ENCODE data around the gene APBA2.

The APBA2 gene

DNA sequence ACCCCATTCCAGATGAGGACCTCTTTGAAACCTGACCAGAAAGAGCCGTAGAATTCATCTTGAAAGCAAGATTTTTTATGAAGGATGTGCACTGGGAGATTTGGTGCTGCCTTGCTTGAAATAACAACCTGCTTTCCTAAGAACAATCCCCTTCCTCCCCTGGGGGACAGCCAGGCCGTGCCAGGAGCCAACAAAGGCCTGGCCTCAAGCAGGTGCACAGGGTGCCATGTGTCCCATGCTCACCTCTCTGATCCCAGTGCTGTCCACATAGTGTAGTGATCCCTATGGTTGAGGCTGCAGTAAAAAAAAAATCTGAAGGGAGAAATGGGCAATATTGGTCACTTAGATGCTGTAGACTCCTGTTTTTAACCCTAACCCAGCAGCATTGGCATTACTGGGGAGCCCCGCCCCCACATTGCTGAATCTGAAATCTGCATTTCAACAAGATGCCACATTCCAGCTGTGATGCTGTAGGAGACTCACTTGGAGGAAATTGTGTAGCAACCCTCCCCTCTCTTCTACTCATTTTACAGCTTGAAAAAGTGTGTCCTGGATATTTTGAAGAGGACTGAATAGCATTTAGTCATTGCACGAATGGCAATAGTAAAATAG is 171.2 kb downstream of the APBA2 start:
- no peaks in the 10 kb centered on the region; the same call in 1 of the 2 replicates for H3K27me3 ChIP-seq (ENCODE audit: insufficient read depth, low read length)
- no peak overlapping the region for H3K4me3 ChIP-seq (ENCODE audit: low read depth, low read length, poor library complexity, severe bottlenecking)
- no peak overlapping the region for H3K9ac ChIP-seq (ENCODE audit: low read length)
- no peaks in the 10 kb centered on the region for H3F3A ChIP-seq (ENCODE audit: insufficient read depth, low read length)
- no peak overlapping the region for H3K27ac ChIP-seq (ENCODE audit: low read depth, low read length, poor library complexity, severe bottlenecking)
- no peak overlapping the region for H2AFZ ChIP-seq (ENCODE audit: low read length)
- H3K36me3 ChIP-seq (ENCODE audit: insufficient read depth, low read length) = no peaks in the 10 kb centered on the region
- H3K9me3 ChIP-seq (ENCODE audit: low read length) = no peaks in the 10 kb centered on the region
- no peaks in the 10 kb centered on the region for H4K20me1 ChIP-seq (ENCODE audit: insufficient read depth, low read length)
- no peaks in the 10 kb centered on the region for H3K79me2 ChIP-seq (ENCODE audit: insufficient read depth, low read length)
- no peaks in the 10 kb centered on the region for H3K4me1 ChIP-seq (ENCODE audit: insufficient read depth, low read length, severe bottlenecking)
- no peak for TF ChIP-seq EZH2 (IDR thresholded peaks at IDR 0.05; ENCODE audit: borderline replicate concordance, low read length)
- TF ChIP-seq, protein P1, sequence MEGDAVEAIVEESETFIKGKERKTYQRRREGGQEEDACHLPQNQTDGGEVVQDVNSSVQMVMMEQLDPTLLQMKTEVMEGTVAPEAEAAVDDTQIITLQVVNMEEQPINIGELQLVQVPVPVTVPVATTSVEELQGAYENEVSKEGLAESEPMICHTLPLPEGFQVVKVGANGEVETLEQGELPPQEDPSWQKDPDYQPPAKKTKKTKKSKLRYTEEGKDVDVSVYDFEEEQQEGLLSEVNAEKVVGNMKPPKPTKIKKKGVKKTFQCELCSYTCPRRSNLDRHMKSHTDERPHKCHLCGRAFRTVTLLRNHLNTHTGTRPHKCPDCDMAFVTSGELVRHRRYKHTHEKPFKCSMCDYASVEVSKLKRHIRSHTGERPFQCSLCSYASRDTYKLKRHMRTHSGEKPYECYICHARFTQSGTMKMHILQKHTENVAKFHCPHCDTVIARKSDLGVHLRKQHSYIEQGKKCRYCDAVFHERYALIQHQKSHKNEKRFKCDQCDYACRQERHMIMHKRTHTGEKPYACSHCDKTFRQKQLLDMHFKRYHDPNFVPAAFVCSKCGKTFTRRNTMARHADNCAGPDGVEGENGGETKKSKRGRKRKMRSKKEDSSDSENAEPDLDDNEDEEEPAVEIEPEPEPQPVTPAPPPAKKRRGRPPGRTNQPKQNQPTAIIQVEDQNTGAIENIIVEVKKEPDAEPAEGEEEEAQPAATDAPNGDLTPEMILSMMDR (IDR thresholded peaks at IDR 0.05; ENCODE audit: low read length) = no peak
- no peaks in the 10 kb centered on the region for H3K9me2 ChIP-seq (ENCODE audit: low read depth, low read length)
- H3K4me2 ChIP-seq (ENCODE audit: low read length) = no peak overlapping the region

DNA sequence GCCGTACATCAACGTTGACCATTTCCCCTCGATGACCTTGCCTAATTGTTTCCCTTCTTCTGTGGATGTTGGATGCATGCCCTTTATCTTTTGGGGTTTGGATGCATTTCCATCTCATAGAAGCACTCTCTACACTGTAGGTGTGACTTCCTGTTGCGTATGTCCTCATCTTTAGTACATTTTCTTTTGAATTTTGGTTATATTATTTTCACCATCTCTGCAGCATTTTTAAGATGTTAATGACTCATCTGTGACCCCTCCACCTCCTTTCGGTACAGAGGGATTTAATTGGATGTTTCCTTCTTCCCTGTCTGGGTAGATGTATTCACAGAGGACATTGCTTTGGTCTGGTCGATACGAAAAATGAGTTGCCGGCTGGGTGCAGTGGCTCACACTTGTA is 172.1 kb downstream of the APBA2 start:
- H3K4me3 ChIP-seq (ENCODE audit: low read depth, low read length, poor library complexity, severe bottlenecking) = no peak overlapping the region
- H3K9me2 ChIP-seq (ENCODE audit: low read depth, low read length) = no peaks in the 10 kb centered on the region
- no peaks in the 10 kb centered on the region; the same call in 1 of the 2 replicates for H3K27me3 ChIP-seq (ENCODE audit: insufficient read depth, low read length)
- no peak overlapping the region for H3K9ac ChIP-seq (ENCODE audit: low read length)
- H3F3A ChIP-seq (ENCODE audit: insufficient read depth, low read length) = no peaks in the 10 kb centered on the region
- H3K4me2 ChIP-seq (ENCODE audit: low read length) = no peak overlapping the region
- H3K27ac ChIP-seq (ENCODE audit: low read depth, low read length, poor library complexity, severe bottlenecking) = no peak overlapping the region
- TF ChIP-seq, protein P1 (IDR thresholded peaks at IDR 0.05; ENCODE audit: low read length) = no peak
- no peak for TF ChIP-seq EZH2 (IDR thresholded peaks at IDR 0.05; ENCODE audit: borderline replicate concordance, low read length)
- no peaks in the 10 kb centered on the region for H4K20me1 ChIP-seq (ENCODE audit: insufficient read depth, low read length)
- H3K4me1 ChIP-seq (ENCODE audit: insufficient read depth, low read length, severe bottlenecking) = no peaks in the 10 kb centered on the region
- H3K36me3 ChIP-seq (ENCODE audit: insufficient read depth, low read length) = no peaks in the 10 kb centered on the region
- no peaks in the 10 kb centered on the region for H3K79me2 ChIP-seq (ENCODE audit: insufficient read depth, low read length)
- no peaks in the 10 kb centered on the region for H3K9me3 ChIP-seq (ENCODE audit: low read length)
- no peak overlapping the region for H2AFZ ChIP-seq (ENCODE audit: low read length)

DNA sequence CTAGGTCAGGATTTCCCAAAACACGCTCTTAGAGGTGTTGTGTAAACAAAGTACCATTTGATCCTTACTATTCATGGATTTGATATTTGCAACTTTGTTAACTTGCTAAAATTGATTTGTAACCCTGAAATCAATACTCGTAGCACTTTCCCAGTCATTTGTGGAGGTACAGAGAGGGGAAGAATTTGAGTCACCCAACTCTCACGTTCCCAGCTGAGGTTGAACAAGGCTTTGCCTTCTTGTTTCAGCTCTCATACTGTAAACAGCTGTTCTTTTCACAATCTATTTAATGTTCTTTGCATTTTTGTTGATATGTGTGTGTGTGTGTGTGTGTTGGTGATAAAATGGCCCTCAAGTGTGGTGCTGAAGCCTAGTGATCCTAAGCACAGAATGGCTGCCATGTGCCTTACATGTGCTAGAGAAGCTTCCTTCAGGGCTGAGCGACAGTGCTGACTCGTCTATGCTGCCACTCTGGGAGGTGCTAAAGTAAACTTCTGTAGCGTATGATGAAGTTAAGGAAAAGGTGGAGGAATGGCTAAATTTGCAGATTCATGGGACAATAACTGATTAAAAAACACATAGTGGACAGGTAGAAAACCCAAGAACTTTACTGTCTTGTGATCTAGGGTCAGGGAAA is 173.2 kb downstream of the APBA2 start:
- Histone ChIP-seq H3K9me2 (ENCODE audit: low read depth, low read length) (no peaks in the 10 kb centered on the region), H3K27me3 (ENCODE audit: insufficient read depth, low read length) (no peaks in the 10 kb centered on the region; the same call in 1 of the 2 replicates), H3K27ac (ENCODE audit: low read depth, low read length, poor library complexity, severe bottlenecking) (no peak overlapping the region), H2AFZ (ENCODE audit: low read length) (no peak overlapping the region), H4K20me1 (ENCODE audit: insufficient read depth, low read length) (no peaks in the 10 kb centered on the region), H3K9me3 (ENCODE audit: low read length) (no peaks in the 10 kb centered on the region), H3K79me2 (ENCODE audit: insufficient read depth, low read length) (no peaks in the 10 kb centered on the region), H3K4me3 (ENCODE audit: low read depth, low read length, poor library complexity, severe bottlenecking) (no peak overlapping the region), H3K9ac (ENCODE audit: low read length) (no peak overlapping the region), H3F3A (ENCODE audit: insufficient read depth, low read length) (no peaks in the 10 kb centered on the region), H3K36me3 (ENCODE audit: insufficient read depth, low read length) (no peaks in the 10 kb centered on the region), H3K4me1 (ENCODE audit: insufficient read depth, low read length, severe bottlenecking) (no peaks in the 10 kb centered on the region), H3K4me2 (ENCODE audit: low read length) (no peak overlapping the region)
- TF ChIP-seq, protein P1 (IDR thresholded peaks at IDR 0.05; ENCODE audit: low read length) = no peak
- no peak for TF ChIP-seq EZH2 (IDR thresholded peaks at IDR 0.05; ENCODE audit: borderline replicate concordance, low read length)

Measured in OCI-LY1 (cell line).